Right lobe of liver (tissue), 6 donors: Measurements from ENCODE around the gene GGACT. TPM values are rescaled to one million over a fixed set of nuclear protein-coding genes. Genes with fewer than 3 reads are reported as not detected.

Experiments
- ATAC-seq, 4 donors: fragments of 200-7000 bp; cut with Tn5 transposase; one replicate each; pipeline ENCODE4 v1.9.1; 2020; ENCODE audit warnings: mild to moderate bottlenecking in 4 of 4, moderate library complexity in 4 of 4
- DNase-seq, 3 donors: peaks; one replicate each; pipeline ENCODE4 v3.0.0-alpha.2; 2020
- H3K27ac ChIP-seq, 3 donors: fragments of 200-600 bp; one replicate each; pipeline ENCODE4 v1.8.0; 2022
- H3K27me3 ChIP-seq, 2 donors: fragments of 200-600 bp; one replicate each; pipeline ENCODE4 v1.8.0; 2022
- H3K36me3 ChIP-seq, 4 donors: fragments of 200-600 bp; sonication (generic) in 1 of 4; one replicate each; pipeline versions ENCODE4 v1.5.1 to v1.8.0; 2017 to 2022; ENCODE audit warnings: control low read depth in 1 of 4
- H3K4me1 ChIP-seq, 4 donors: fragments of 200-600 bp; sonication (generic) in 1 of 4; one replicate each; pipeline versions ENCODE4 v1.5.1 to v1.8.0; 2017 to 2022; ENCODE audit warnings: control low read depth in 1 of 4
- H3K4me3 ChIP-seq, 3 donors: fragments of 200-600 bp; one replicate each; pipeline ENCODE4 v1.8.0; 2022
- H3K9me3 ChIP-seq, 4 donors: fragments of 200-600 bp; sonication (generic) in 1 of 4; one replicate each; pipeline versions ENCODE4 v1.5.1 to v1.8.0; 2017 to 2022; ENCODE audit warnings: control low read depth in 1 of 4
- CTCF ChIP-seq, 4 donors: fragments of 200-600 bp in 3 of 4; fragments of 450-650 bp in 1 of 4; IDR thresholded peaks; one replicate each; pipeline versions ENCODE4 v1.5.1 to v1.8.0; 2016 to 2022; ENCODE audit warnings: antibody characterized with exemption in 4 of 4, mild to moderate bottlenecking in 2 of 4
- POLR2A ChIP-seq: fragments of 450-650 bp; IDR thresholded peaks from one replicate; pipeline ENCODE4 v1.6.1; 2017; ENCODE audit warnings: antibody characterized with exemption, mild to moderate bottlenecking
- WGBS: methylation state at CpG from one replicate; pipeline ENCODE4 v1.1.6; 2018; ENCODE audit warnings: low coverage, low lambda C conversion rate; ENCODE audit not compliant: insufficient coverage; ENCODE audit errors: missing lambda C conversion rate; 5-methylcytosine and 5-hydroxymethylcytosine counted together
- intact Hi-C, 2 donors: fragments of 100-400 bp; cut with DNase I; formaldehyde crosslinking; loops; one replicate each; pipeline versions ENCODE4 v1.11.2 to v1.14.1; 2022
- total RNA-seq, 6 experiments: library from RNA; depleted of rRNA in 2 of 6; stranded (reverse); fragments of >200 nt in 2 of 6; fragmentation: NEBNext Ultra II Directional in 3 of 6; extraction: Animal tissue kit (Norgen Biotek cat#: 25700) in 3 of 6; gene quantifications; one replicate each; pipeline versions ENCODE4 v1.1.0 to v1.2.4, GENCODE V29; 2016 to 2023
- donor health status: DM: no; HTN: yes; CAD: no.
- donor health status: DM: no; HTN: no; CAD: no.
- donor health status: DM: no; HTN: no; CAD: no.
- donor health status: DM: no; HTN: yes; CAD: no.
- donor health status: DM: no; HTN: yes; CAD: no.

The GGACT gene
- total RNA-seq, 6 experiments from 2014 or later = 4.7 to 9.0 (median 5.9) TPM

- Histone ChIP-seq H3K36me3 (peaks cover 0 to 4% (median 0%) of the 10 kb centered on the region in 4 donors), H3K27ac (no peak overlapping the region), H3K27me3 (no peaks in the 10 kb centered on the region), H3K4me3 (no peak overlapping the region), H3K9me3 (no peaks in the 10 kb centered on the region), H3K4me1 (no peaks in the 10 kb centered on the region)
- DNase-seq = no peak
- 92% methylated on average over 9 of the region's 9 CpGs for WGBS
- ATAC-seq = no peak
- intact Hi-C loops = no loop called here
- TF ChIP-seq POLR2A (no peak), CTCF (IDR thresholded peaks at IDR 0.05) (no peak)
Measured at GRCh38 chr13:100480676-100481075, 107.9 kb downstream of the GGACT start.

Other genes starting within 250 kb of the GGACT start
- gene TMTC4, start 86.0 kb upstream of the GGACT start, total RNA-seq = 10 to 100 TPM; 10.7 to 17.9 (median 14.1) TPM